RWPE2 (cell line): Measurements from ENCODE around the gene FBXO11.

ENCODE experiments used
- ATAC-seq: fragments of 200-7000 bp; cut with Tn5 transposase; 3 replicates; pipeline ENCODE4 v1.9.1; 2021; ENCODE audit warnings: low read depth
- DNase-seq: peaks from one replicate; pipeline ENCODE4 v3.0.0-alpha.2; 2020; ENCODE audit warnings: low spot score
- H3K27ac ChIP-seq: fragments of 450-650 bp; 2 replicates; pipeline ENCODE4 v1.5.1; 2017; ENCODE audit warnings: mild to moderate bottlenecking; ENCODE audit not compliant: poor library complexity, severe bottlenecking
- H3K27me3 ChIP-seq: fragments of 250-450 bp; sonication (Bioruptor Pico); 2 replicates; pipeline ENCODE4 v1.5.1; 2021; ENCODE audit warnings: mild to moderate bottlenecking, moderate library complexity; ENCODE audit not compliant: insufficient read depth, poor library complexity, severe bottlenecking
- H3K36me3 ChIP-seq: fragments of 250-450 bp; sonication (Bioruptor Pico); 2 replicates; pipeline ENCODE4 v1.5.1; 2020; ENCODE audit warnings: low read depth, mild to moderate bottlenecking, moderate library complexity
- H3K4me1 ChIP-seq: fragments of 250-450 bp; sonication (Bioruptor Pico); 2 replicates; pipeline ENCODE4 v1.5.1; 2021; ENCODE audit warnings: mild to moderate bottlenecking, moderate library complexity; ENCODE audit not compliant: insufficient read depth, poor library complexity, severe bottlenecking
- H3K4me3 ChIP-seq: fragments of 250-450 bp; sonication (Bioruptor Pico); 2 replicates; pipeline ENCODE4 v1.5.1; 2021; ENCODE audit warnings: mild to moderate bottlenecking, moderate library complexity; ENCODE audit not compliant: severe bottlenecking
- H3K9me3 ChIP-seq: fragments of 250-450 bp; sonication (Bioruptor Pico); 2 replicates; pipeline ENCODE4 v1.5.1; 2021; ENCODE audit warnings: mild to moderate bottlenecking, moderate library complexity; ENCODE audit not compliant: severe bottlenecking
- TF ChIP-seq, protein P1 (sequence below): fragments of 450-650 bp; IDR thresholded peaks from one replicate; pipeline ENCODE4 v1.5.1; 2017; ENCODE audit warnings: mild to moderate bottlenecking, moderate library complexity; ENCODE audit not compliant: poor library complexity, severe bottlenecking

The FBXO11 gene

DNA sequence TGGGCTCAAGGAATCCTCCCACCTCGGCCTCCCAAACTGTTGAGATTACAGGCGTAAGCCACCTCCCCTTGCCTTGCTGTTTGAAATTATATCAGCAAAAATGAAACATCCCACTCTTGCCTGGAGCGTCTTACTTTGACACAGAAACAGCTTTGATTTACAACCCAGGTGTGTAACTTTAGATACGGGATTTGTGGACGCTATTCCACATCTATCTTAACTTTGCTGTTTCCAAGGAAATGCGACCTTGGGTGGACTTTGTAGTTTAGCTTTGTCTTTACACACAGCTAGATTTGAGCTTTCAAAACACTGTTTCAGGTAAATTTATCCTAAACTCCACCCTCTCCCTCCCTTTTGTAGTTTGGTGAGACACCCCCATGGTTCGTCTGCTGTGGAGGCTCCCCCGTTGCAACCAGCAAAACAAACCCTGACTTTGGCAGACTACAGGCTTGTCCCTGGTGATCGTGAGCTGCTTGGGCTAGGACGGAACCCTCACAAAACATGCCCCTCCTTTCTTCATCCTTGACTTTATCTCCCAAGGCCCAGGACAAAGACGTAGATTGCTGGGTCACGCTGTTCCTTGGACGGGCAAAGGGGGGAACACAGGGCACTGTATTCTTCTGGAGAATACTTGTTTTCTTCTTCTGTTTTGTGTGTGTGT, 128.9 kb downstream of the FBXO11 start:
- Histone ChIP-seq H3K9me3 (no peaks in the 10 kb centered on the region), H3K27ac (no peak overlapping the region), H3K4me1 (no peaks in the 10 kb centered on the region), H3K36me3 (no peaks in the 10 kb centered on the region), H3K27me3 (no peaks in the 10 kb centered on the region), H3K4me3 (no peak overlapping the region)
- no peak for DNase-seq
- TF ChIP-seq, protein P1, sequence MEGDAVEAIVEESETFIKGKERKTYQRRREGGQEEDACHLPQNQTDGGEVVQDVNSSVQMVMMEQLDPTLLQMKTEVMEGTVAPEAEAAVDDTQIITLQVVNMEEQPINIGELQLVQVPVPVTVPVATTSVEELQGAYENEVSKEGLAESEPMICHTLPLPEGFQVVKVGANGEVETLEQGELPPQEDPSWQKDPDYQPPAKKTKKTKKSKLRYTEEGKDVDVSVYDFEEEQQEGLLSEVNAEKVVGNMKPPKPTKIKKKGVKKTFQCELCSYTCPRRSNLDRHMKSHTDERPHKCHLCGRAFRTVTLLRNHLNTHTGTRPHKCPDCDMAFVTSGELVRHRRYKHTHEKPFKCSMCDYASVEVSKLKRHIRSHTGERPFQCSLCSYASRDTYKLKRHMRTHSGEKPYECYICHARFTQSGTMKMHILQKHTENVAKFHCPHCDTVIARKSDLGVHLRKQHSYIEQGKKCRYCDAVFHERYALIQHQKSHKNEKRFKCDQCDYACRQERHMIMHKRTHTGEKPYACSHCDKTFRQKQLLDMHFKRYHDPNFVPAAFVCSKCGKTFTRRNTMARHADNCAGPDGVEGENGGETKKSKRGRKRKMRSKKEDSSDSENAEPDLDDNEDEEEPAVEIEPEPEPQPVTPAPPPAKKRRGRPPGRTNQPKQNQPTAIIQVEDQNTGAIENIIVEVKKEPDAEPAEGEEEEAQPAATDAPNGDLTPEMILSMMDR = no peak
- no peak for ATAC-seq

GRCh38 chr2:47774567-47774966, 131.7 kb downstream of the FBXO11 start:
- Histone ChIP-seq H3K36me3 (no peaks in the 10 kb centered on the region), H3K4me1 (no peaks in the 10 kb centered on the region), H3K27me3 (no peaks in the 10 kb centered on the region), H3K27ac (no peak overlapping the region), H3K4me3 (no peak overlapping the region), H3K9me3 (no peaks in the 10 kb centered on the region)
- no peak for ATAC-seq
- DNase-seq = no peak
- TF ChIP-seq, protein P1 = no peak

DNA sequence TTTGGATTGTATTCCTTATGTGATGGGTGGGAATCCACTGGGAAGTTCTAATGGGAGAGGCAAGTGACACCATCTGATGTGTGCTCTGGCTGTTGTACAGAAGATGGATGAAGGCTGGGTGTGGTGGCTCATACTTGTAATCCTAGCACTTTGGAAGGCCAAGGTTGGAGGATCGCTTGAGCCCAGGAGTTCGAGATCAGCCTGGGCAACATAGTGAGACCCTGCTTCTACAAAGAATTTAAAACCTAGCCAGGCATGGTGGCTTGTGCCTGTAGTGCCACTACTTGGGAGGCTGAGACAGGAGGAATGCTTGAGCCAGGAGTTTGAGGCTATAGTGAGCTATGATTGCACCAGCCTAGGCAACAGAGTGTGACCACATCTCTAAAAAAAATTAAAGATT, 134.0 kb downstream of the FBXO11 start:
- TF ChIP-seq, protein P1 = no peak
- Histone ChIP-seq H3K9me3 (no peaks in the 10 kb centered on the region), H3K4me3 (no peak overlapping the region), H3K27ac (no peak overlapping the region), H3K4me1 (peaks cover 2% of the 10 kb centered on the region), H3K27me3 (no peaks in the 10 kb centered on the region), H3K36me3 (no peaks in the 10 kb centered on the region)
- ATAC-seq (no peak), DNase-seq (no peak)

- Histone ChIP-seq H3K4me3 (no peak overlapping the region), H3K27ac (peak overlapping the region; percentile 35), H3K36me3 (no peaks in the 10 kb centered on the region), H3K9me3 (no peaks in the 10 kb centered on the region), H3K27me3 (no peaks in the 10 kb centered on the region), H3K4me1 (peaks cover 2% of the 10 kb centered on the region)
- ATAC-seq = peak; percentile 96
- TF ChIP-seq, protein P1 = no peak
- DNase-seq = peak; percentile 77
Measured at GRCh38 chr2:47771211-47771610, 135.1 kb downstream of the FBXO11 start.

- peaks cover 2% of the 10 kb centered on the region for H3K4me1 ChIP-seq
- H3K27ac ChIP-seq = no peak overlapping the region
- H3K9me3 ChIP-seq = no peaks in the 10 kb centered on the region
- H3K27me3 ChIP-seq = no peaks in the 10 kb centered on the region
- H3K4me3 ChIP-seq = no peak overlapping the region
- ATAC-seq = no peak
- H3K36me3 ChIP-seq = no peaks in the 10 kb centered on the region
- TF ChIP-seq, protein P1 = no peak
- no peak for DNase-seq
Measured at GRCh38 chr2:47769318-47769717, 137.0 kb downstream of the FBXO11 start.
